K562 (cell line): Measurements from ENCODE around the gene ANKRD60. TPM values are rescaled to one million over a fixed set of nuclear protein-coding genes. Genes with fewer than 3 reads are reported as not detected.

Experiments
- BACH1 ChIP-seq: fragments of 200-800 bp; sonication (Bioruptor generic); IDR thresholded peaks from 2 replicates; pipeline ENCODE4 v1.6.1; 2016; ENCODE audit warnings: missing genetic modification characterization, missing compliant biosample characterization
- CEBPB ChIP-seq: fragments of 450-650 bp; IDR thresholded peaks from 2 replicates; pipeline ENCODE4 v1.6.1; 2016; ENCODE audit warnings: missing genetic modification characterization, missing compliant biosample characterization
- DDX20 ChIP-seq: fragments of 450-650 bp; IDR thresholded peaks from 2 replicates; pipeline ENCODE4 v1.6.1; 2016; ENCODE audit warnings: missing genetic modification characterization, low read depth, mild to moderate bottlenecking, missing compliant biosample characterization, moderate library complexity
- E2F3 ChIP-seq: fragments of 250-450 bp; sonication (Bioruptor Pico); IDR thresholded peaks from 2 replicates; pipeline ENCODE4 v1.4.0; 2020; ENCODE audit warnings: mild to moderate bottlenecking
- EGR1 ChIP-seq: fragments of 450-650 bp; conservative IDR thresholded peaks from 2 replicates; pipeline ENCODE4 v1.6.1; 2017; ENCODE audit warnings: mild to moderate bottlenecking
- ETS2 ChIP-seq: IDR thresholded peaks from 2 replicates; pipeline ENCODE4 v1.6.1; 2016; ENCODE audit warnings: borderline replicate concordance, missing genetic modification characterization, mild to moderate bottlenecking, moderate library complexity, missing compliant biosample characterization; ENCODE audit not compliant: poor library complexity, severe bottlenecking
- KLF10 ChIP-seq: fragments of 250-450 bp; sonication (Bioruptor Pico); IDR thresholded peaks from 2 replicates; pipeline ENCODE4 v1.6.1; 2021; ENCODE audit warnings: matching md5 sums
- NCOA6 ChIP-seq: fragments of 450-650 bp; IDR thresholded peaks from 2 replicates; pipeline ENCODE4 v1.6.1; 2017; ENCODE audit warnings: mild to moderate bottlenecking
- POLR3G ChIP-seq: IDR thresholded peaks from 2 replicates; pipeline ENCODE4 v1.6.1; 2011; ENCODE audit not compliant: insufficient read length, insufficient replicate concordance; ENCODE audit errors: extremely low read depth
- RAD21 ChIP-seq, 2 experiments: fragments of 250-450 bp in 1 of 2; fragments of 450-650 bp in 1 of 2; sonication (Bioruptor Pico) in 1 of 2; formaldehyde crosslinking in 1 of 2; IDR thresholded peaks in 1 of 2; conservative IDR thresholded peaks in 1 of 2; 2 replicates each; pipeline versions ENCODE4 v1.4.0 to v1.8.0; 2020 to 2022; ENCODE audit warnings: mild to moderate bottlenecking in 2 of 2, moderate library complexity in 1 of 2
- RBM34 ChIP-seq: fragments of 200-400 bp; formaldehyde crosslinking; IDR thresholded peaks from 2 replicates; pipeline ENCODE4 v1.6.1; 2018; ENCODE audit warnings: low read length, borderline replicate concordance; ENCODE audit not compliant: insufficient read depth
- RCOR1 ChIP-seq, 2 experiments: IDR thresholded peaks; 2 replicates each; pipeline ENCODE4 v1.6.1; 2012; ENCODE audit warnings: low read depth in 2 of 2, low read length in 2 of 2, borderline replicate concordance in 1 of 2, improper control_type of control experiment in 1 of 2
- SNRNP70 ChIP-seq: fragments of 200-400 bp; formaldehyde crosslinking; optimal IDR thresholded peaks from 2 replicates; pipeline ENCODE3; 2017; ENCODE audit warnings: low read depth, low read length
- SP2 ChIP-seq: IDR thresholded peaks from 2 replicates; pipeline ENCODE4 v1.6.1; 2011; ENCODE audit warnings: mild to moderate bottlenecking, low read depth, low read length, moderate library complexity; ENCODE audit not compliant: poor library complexity, severe bottlenecking; ENCODE audit errors: extremely low read depth
- TAF7 ChIP-seq: fragments of 450-650 bp; IDR thresholded peaks from 2 replicates; pipeline ENCODE4 v1.6.1; 2016; ENCODE audit warnings: missing genetic modification characterization, missing compliant biosample characterization
- TFAM ChIP-seq: fragments of 250-450 bp; sonication (Bioruptor Pico); conservative IDR thresholded peaks from 2 replicates; pipeline ENCODE4 v1.5.0; 2021; ENCODE audit warnings: mild to moderate bottlenecking, moderate library complexity
- ZNF121 ChIP-seq: sonication (generic); formaldehyde crosslinking; conservative IDR thresholded peaks from 2 replicates; pipeline ENCODE4 v1.8.0; 2022; ENCODE audit warnings: missing genetic modification reagents
- ZNF23 ChIP-seq: fragments of 250-450 bp; sonication (Bioruptor Pico); IDR thresholded peaks from 2 replicates; pipeline ENCODE4 v1.4.0; 2020; ENCODE audit warnings: mild to moderate bottlenecking
- ZNF408 ChIP-seq: fragments of 250-450 bp; sonication (Bioruptor Pico); IDR thresholded peaks from 2 replicates; pipeline ENCODE4 v1.4.0; 2020; ENCODE audit warnings: low read depth, mild to moderate bottlenecking, moderate library complexity
- ZNF79 ChIP-seq: fragments of 250-450 bp; sonication (Bioruptor Pico); IDR thresholded peaks from 2 replicates; pipeline ENCODE4 v1.4.0; 2020; ENCODE audit warnings: low read depth, mild to moderate bottlenecking, moderate library complexity
- polyA plus RNA-seq, 8 experiments: library from polyadenylated mRNA; depleted of rRNA in 4 of 8; stranded (reverse) in 5 of 8; unstranded in 3 of 8; fragments of >200 nt; fragmentation: Nextera tagmentation in 2 of 8; fragmentation: Illumina TruSeq in 1 of 8; extraction: Ambion mirVana in 2 of 8; extraction: Trizol in 1 of 8; gene quantifications; 2 replicates each; pipeline versions ENCODE4 v1.2.1 to v1.2.3, GENCODE V29; 2011 to 2014; ENCODE audit warnings: inconsistent platforms in 1 of 8, missing spikeins in 1 of 8
- total RNA-seq, 7 experiments: library from RNA; depleted of rRNA in 6 of 7; stranded (reverse); fragments of >200 nt in 6 of 7; fragmentation: Illumina TruSeq in 2 of 7; extraction: Trizol in 2 of 7; gene quantifications; 2 replicates each; pipeline versions ENCODE4 v1.2.1 to v1.2.3, GENCODE V29; 2011 to 2021; ENCODE audit warnings: low replicate concordance in 1 of 7
- TF ChIP-seq, protein P1 (sequence below): fragments of 450-650 bp; formaldehyde crosslinking; IDR thresholded peaks from 2 replicates; pipeline ENCODE4 v1.4.0; 2020; ENCODE audit warnings: mild to moderate bottlenecking, moderate library complexity
- TF ChIP-seq, protein P2 (sequence below): sonication (generic); formaldehyde crosslinking; IDR thresholded peaks from 2 replicates; pipeline ENCODE4 v1.8.1; 2023; ENCODE audit warnings: mild to moderate bottlenecking, missing genetic modification reagents, moderate library complexity
- TF ChIP-seq, protein P3 (sequence below): sonication (generic); formaldehyde crosslinking; IDR thresholded peaks from 2 replicates; pipeline ENCODE4 v1.8.1; 2023; ENCODE audit warnings: mild to moderate bottlenecking, missing genetic modification reagents

The ANKRD60 gene
- total and polyA plus RNA-seq, 9 of the 15 experiments (the other 6 are each of a cell fraction or from before 2014, with no cell fraction given) = not detected

DNA sequence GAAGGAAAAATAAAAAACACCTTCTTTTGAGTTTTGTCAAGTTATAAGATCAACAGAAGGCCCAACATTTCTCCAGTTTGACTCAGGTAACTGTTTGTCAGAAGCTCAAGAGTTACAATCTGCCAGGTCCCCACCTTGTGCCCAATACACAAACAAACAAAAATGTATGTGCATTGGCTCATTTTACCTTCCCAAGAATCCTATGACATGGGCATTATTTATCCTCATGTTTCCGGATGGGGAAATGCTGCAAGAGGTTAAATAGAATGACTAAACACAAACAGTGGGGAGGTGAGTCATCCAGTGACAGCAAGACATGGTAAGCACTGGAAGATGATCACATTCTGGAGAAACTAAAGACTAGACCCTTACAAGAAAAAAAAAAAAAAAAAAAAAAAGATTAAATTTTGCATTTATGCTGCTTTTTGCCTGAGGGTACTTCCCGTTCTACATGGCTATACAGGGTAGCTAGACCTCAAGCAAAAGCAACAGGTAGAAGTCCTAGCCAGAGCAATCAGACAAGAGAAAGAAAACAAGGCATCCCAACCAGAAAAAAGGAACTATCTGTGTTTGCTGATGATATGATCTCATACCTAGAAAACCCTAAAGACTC, 23.6 kb upstream of the ANKRD60 start (continued):
- TF ChIP-seq RAD21 (CRISPR knock-in tag; conservative IDR thresholded peaks at IDR 0.05 in 1 of 2, IDR thresholded peaks at IDR 0.05 in 1 of 2) (peak in 1 of 2 experiments; percentile 23; a peak in 1 of 4 replicates), POLR3G (no peak), BACH1 (tag) (peak; percentile 98), RBM34 (no peak), RCOR1 (IDR thresholded peaks at IDR 0.05; ENCODE audit: borderline replicate concordance in 1 of 2, low read depth in 2 of 2, low read length in 2 of 2) (peak in 1 of 2 experiments; percentile 44; a peak in 1 of 4 replicates), ZNF121 (CRISPR knock-in tag) (no peak), SNRNP70 (no peak), NCOA6 (no peak), ZNF23 (CRISPR knock-in tag) (peak; percentile 81), E2F3 (peak; percentile 86), CEBPB (peak; percentile 84), ETS2 (tag) (peak; percentile 87), EGR1 (no peak), TFAM (no peak), DDX20 (tag) (peak; percentile 97), ZNF79 (CRISPR knock-in tag) (peak; percentile 95), KLF10 (CRISPR knock-in tag) (no peak), SP2 (no peak), ZNF408 (CRISPR knock-in tag) (no peak), TAF7 (tag) (peak; percentile 89)
- TF ChIP-seq, protein P1, sequence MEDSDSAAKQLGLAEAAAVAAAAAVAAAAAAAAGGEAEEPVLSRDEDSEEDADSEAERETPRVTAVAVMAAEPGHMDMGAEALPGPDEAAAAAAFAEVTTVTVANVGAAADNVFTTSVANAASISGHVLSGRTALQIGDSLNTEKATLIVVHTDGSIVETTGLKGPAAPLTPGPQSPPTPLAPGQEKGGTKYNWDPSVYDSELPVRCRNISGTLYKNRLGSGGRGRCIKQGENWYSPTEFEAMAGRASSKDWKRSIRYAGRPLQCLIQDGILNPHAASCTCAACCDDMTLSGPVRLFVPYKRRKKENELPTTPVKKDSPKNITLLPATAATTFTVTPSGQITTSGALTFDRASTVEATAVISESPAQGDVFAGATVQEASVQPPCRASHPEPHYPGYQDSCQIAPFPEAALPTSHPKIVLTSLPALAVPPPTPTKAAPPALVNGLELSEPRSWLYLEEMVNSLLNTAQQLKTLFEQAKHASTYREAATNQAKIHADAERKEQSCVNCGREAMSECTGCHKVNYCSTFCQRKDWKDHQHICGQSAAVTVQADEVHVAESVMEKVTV (CRISPR knock-in tag) = peak; percentile 65; the same call in 1 of the 2 replicates
- TF ChIP-seq, protein P2, sequence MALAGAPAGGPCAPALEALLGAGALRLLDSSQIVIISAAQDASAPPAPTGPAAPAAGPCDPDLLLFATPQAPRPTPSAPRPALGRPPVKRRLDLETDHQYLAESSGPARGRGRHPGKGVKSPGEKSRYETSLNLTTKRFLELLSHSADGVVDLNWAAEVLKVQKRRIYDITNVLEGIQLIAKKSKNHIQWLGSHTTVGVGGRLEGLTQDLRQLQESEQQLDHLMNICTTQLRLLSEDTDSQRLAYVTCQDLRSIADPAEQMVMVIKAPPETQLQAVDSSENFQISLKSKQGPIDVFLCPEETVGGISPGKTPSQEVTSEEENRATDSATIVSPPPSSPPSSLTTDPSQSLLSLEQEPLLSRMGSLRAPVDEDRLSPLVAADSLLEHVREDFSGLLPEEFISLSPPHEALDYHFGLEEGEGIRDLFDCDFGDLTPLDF = no peak
- TF ChIP-seq, protein P3, sequence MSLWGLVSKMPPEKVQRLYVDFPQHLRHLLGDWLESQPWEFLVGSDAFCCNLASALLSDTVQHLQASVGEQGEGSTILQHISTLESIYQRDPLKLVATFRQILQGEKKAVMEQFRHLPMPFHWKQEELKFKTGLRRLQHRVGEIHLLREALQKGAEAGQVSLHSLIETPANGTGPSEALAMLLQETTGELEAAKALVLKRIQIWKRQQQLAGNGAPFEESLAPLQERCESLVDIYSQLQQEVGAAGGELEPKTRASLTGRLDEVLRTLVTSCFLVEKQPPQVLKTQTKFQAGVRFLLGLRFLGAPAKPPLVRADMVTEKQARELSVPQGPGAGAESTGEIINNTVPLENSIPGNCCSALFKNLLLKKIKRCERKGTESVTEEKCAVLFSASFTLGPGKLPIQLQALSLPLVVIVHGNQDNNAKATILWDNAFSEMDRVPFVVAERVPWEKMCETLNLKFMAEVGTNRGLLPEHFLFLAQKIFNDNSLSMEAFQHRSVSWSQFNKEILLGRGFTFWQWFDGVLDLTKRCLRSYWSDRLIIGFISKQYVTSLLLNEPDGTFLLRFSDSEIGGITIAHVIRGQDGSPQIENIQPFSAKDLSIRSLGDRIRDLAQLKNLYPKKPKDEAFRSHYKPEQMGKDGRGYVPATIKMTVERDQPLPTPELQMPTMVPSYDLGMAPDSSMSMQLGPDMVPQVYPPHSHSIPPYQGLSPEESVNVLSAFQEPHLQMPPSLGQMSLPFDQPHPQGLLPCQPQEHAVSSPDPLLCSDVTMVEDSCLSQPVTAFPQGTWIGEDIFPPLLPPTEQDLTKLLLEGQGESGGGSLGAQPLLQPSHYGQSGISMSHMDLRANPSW (CRISPR knock-in tag) = no peak
